Esophagus mucosa (tissue), 1 donor: ENCODE data around the gene IL31. TPM values are rescaled to one million over a fixed set of nuclear protein-coding genes. Genes with fewer than 3 reads are reported as not detected.

Experiments used
- ATAC-seq: fragments of 200-7000 bp; cut with Tn5 transposase; one replicate; pipeline ENCODE4 v1.9.1; 2020
- total RNA-seq: library from RNA; stranded (reverse); gene quantifications from one replicate; pipeline ENCODE4 v1.2.4, GENCODE V29; 2023
- donor health status: DM: yes; HTN: yes; CAD: no.

Gene IL31
- total RNA-seq, 1 donor from 2014 or later: not detected

- ATAC-seq: no peak
Observed at GRCh38 chr12:122152754-122153153, 21.3 kb downstream of the IL31 start.

- no peak for ATAC-seq
Observed at GRCh38 chr12:122150127-122150681, 23.8 kb downstream of the IL31 start.

GRCh38 chr12:122148657-122149056 lies 25.4 kb downstream of the IL31 start:
- ATAC-seq: no peak

- no peak for ATAC-seq
Observed at GRCh38 chr12:122147514-122148290, 26.3 kb downstream of the IL31 start.

- ATAC-seq: no peak
Observed at GRCh38 chr12:122145505-122146330, 28.3 kb downstream of the IL31 start.

- no peak for ATAC-seq
Observed at GRCh38 chr12:122144885-122145284, 29.1 kb downstream of the IL31 start.

- ATAC-seq: no peak
Observed at GRCh38 chr12:122142857-122143256, 31.2 kb downstream of the IL31 start.

GRCh38 chr12:122141911-122142725 lies 31.9 kb downstream of the IL31 start:
- no peak for ATAC-seq

- ATAC-seq: no peak
Observed at GRCh38 chr12:122140467-122141257, 33.4 kb downstream of the IL31 start.

- no peak for ATAC-seq
Observed at GRCh38 chr12:122139941-122140340, 34.1 kb downstream of the IL31 start.

- no peak for ATAC-seq
Observed at GRCh38 chr12:122139266-122139665, 34.8 kb downstream of the IL31 start.

- ATAC-seq: no peak
Observed at GRCh38 chr12:122138616-122139015, 35.4 kb downstream of the IL31 start.

GRCh38 chr12:122138181-122138580 lies 35.8 kb downstream of the IL31 start:
- ATAC-seq: no peak

- ATAC-seq: peak; percentile 93
Observed at GRCh38 chr12:122137681-122138080, 36.3 kb downstream of the IL31 start.

- ATAC-seq: no peak
Observed at GRCh38 chr12:122137229-122137628, 36.8 kb downstream of the IL31 start.

GRCh38 chr12:122135437-122136031 lies 38.5 kb downstream of the IL31 start:
- no peak for ATAC-seq

- ATAC-seq: no peak
Observed at GRCh38 chr12:122133192-122133950, 40.6 kb downstream of the IL31 start.

GRCh38 chr12:122130150-122130549 lies 43.9 kb downstream of the IL31 start:
- peak; percentile 12 for ATAC-seq

- no peak for ATAC-seq
Observed at GRCh38 chr12:122129131-122129530, 44.9 kb downstream of the IL31 start.

GRCh38 chr12:122128481-122128880 lies 45.5 kb downstream of the IL31 start:
- ATAC-seq: no peak

- no peak for ATAC-seq
Observed at GRCh38 chr12:122127839-122128238, 46.2 kb downstream of the IL31 start.
